SHP77 treated with DMSO at 0.1 percent for 48 hours (cell line): Measurements from ENCODE around the gene LST1.

ENCODE experiments used
- DNase-seq: peaks from one replicate; lab custom pipeline; 2025; lab: John Stamatoyannopoulos, UW

Gene LST1

DNA sequence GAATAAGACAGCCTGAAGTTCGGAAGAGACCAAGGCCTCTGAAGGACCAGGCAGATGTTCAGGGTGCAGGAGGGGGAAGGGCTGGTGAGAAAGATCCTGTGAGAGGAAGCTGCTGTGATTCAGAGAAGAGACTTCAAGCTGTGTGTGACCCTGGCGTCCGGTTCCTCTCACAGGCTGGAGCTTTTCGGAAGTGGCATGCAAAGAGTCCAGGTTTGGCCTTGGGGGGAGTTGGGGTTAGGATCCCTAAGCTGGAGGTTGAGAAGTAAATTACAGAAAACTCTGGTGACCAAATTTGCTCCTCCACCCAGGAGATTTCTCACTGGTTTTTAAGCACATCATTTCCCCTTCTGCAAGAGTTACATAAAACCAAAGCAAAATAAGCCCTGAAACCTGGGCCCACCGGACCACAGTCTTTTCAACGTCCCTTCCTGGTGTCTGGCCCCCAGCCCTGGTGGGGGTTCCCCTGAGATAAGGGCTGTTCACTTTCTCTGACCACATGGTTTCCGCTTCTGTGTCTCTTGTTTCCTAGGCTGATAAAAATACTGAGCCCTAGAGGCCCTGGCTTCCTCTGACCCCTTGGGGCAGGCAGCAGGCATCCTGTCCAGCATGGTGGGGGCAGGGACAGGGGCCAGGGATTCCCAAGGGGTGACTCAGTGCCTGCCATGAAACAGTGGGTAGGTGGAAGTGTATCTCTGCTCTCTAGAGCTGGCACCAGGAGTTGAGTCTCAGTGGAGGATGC lies 25.9 kb upstream of the LST1 start:
- no peak for DNase-seq

DNA sequence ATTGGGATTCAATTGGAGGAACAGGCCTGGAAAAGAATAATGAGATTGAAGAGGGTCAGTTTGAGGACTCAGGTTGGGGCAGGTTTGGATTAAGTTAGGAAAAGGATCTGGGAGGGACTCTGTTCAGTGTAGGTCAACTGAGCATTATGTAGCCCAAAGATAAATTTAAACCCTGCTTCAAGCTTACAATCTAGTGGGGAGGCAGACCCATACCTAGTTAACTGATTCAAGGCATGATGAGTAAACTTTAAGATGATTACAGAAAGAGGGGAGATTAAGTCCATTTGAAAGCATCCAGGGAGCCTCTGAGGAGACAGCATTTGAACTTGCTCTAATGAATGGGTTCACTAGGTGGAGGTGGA lies 25.4 kb upstream of the LST1 start:
- no peak for DNase-seq

DNA sequence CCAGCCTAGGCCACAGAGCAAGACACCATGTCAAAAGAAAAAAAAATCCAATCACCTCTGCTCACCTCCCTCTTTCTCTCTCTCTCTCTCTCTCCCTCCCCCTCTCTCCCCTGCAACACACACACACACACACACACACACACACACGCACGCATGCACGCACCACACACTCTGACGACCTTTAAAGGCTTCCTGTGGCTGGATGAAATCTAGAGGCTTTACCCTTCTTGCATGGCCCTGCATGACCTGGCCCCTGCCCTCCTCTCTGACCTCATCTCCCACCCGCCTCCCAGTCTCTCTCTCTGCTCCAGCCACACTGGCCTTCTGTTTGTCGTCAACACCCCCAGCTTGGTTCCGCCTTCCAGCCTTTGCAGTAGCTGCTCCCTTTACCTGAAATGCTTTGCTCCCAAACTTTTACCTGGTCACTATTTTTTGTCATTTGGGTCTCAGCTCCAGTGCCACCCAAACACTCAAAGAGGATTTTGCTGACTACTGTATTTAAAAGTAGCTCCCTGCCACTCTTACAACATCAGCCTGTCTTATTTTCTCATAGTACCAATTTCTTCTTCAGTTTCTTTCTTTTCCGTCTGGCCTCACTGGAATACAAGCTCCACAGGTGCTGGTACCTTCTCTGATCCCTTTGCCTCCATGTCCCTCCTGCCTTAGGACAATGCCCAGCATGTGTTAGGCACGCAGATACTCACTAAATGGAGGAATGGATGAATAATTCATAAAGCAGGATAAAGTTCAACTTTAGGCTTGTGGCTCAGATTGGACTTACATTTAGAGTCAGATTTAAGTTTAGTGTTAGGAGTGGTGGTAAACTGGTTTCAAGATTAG lies 18.3 kb upstream of the LST1 start:
- DNase-seq = no peak

DNA sequence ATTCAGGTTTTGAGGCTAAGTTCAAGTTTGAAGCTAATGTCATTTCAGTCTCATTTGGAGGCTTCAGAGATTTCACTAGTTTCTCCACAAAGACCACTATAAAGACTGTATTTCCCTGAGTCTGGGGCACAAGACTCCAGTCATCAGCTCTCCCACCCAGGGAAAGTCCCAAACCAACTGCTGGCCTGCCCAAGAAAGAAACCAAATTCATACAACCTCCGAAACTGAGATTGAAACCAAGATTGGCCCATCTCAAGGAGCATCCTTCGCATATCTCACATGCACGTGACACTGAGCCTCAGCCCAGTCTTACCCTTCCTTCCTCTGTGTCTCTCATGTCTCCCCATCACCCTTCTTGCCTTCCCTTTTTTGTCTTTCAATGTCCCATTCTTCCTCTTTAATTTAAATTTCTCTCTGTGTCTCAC lies 17.5 kb upstream of the LST1 start:
- DNase-seq = no peak

DNA sequence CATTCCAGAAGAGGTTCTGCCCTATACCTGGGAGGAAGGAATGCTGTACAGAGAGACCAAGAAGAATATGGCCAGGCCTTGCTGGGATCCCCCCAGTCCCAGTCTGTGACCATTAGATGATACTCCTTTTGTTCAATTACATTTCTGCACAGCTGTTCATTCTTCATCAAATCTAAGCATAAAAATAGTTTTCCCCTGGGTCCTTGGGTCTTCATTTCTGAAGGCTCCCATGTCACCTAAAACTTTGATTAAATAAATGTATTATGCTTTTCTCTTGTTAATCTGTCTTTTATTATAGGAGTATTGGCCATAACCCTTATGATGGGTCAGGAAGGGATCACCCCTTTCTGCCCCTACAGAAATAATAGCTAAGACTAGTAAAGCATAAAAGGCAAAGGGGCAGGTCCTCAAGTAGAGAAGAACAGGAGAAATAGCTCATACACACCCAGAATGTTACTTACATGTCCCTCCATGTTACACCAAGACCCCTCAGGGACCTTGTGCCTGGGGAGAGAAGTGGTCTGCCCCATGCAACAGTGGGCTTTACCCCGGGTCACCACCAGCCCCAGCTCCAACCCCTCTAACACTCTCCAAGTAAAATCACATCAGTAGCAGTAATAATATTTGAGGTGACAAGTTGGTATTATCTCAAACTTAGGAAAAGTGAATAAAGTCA lies 16.1 kb upstream of the LST1 start:
- DNase-seq = no peak

GRCh38 chr6:31572041-31572911 lies 13.8 kb upstream of the LST1 start, which contains the start of gene LTA:
LTA (plus strand) TSS chr6:31572289; CDS start chr6:31572743, 454 bp downstream.
- no peak for DNase-seq

GRCh38 chr6:31573239-31574105 lies 12.6 kb upstream of the LST1 start:
- DNase-seq = no peak

DNA sequence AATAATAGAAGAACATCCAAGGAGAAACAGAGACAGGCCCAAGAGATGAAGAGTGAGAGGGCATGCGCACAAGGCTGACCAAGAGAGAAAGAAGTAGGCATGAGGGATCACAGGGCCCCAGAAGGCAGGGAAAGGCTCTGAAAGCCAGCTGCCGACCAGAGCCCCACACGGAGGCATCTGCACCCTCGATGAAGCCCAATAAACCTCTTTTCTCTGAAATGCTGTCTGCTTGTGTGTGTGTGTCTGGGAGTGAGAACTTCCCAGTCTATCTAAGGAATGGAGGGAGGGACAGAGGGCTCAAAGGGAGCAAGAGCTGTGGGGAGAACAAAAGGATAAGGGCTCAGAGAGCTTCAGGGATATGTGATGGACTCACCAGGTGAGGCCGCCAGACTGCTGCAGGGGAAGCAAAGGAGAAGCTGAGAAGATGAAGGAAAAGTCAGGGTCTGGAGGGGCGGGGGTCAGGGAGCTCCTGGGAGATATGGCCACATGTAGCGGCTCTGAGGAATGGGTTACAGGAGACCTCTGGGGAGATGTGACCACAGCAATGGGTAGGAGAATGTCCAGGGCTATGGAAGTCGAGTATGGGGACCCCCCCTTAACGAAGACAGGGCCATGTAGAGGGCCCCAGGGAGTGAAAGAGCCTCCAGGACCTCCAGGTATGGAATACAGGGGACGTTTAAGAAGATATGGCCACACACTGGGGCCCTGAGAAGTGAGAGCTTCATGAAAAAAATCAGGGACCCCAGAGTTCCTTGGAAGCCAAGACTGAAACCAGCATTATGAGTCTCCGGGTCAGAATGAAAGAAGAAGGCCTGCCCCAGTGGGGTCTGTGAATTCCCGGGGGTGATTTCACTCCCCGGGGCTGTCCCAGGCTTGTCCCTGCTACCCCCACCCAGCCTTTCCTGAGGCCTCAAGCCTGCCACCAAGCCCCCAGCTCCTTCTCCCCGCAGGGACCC lies 11.7 kb upstream of the LST1 start:
- DNase-seq = no peak

GRCh38 chr6:31575335-31575901 lies 10.7 kb upstream of the LST1 start, which contains the start of gene TNF:
TNF (plus strand) TSS chr6:31575565; CDS start chr6:31575742, 177 bp downstream.
- DNase-seq = no peak

- DNase-seq = no peak
Measured at GRCh38 chr6:31575952-31576685, 10.0 kb upstream of the LST1 start.

- no peak for DNase-seq
Measured at GRCh38 chr6:31576897-31577578, 9.0 kb upstream of the LST1 start.

DNA sequence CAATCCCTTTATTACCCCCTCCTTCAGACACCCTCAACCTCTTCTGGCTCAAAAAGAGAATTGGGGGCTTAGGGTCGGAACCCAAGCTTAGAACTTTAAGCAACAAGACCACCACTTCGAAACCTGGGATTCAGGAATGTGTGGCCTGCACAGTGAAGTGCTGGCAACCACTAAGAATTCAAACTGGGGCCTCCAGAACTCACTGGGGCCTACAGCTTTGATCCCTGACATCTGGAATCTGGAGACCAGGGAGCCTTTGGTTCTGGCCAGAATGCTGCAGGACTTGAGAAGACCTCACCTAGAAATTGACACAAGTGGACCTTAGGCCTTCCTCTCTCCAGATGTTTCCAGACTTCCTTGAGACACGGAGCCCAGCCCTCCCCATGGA lies 8.5 kb upstream of the LST1 start:
- DNase-seq = no peak

- DNase-seq = no peak
Measured at GRCh38 chr6:31578184-31579118, 7.6 kb upstream of the LST1 start.

GRCh38 chr6:31579119-31579505 lies 7.0 kb upstream of the LST1 start:
- DNase-seq = no peak

GRCh38 chr6:31579546-31580437 lies 6.3 kb upstream of the LST1 start:
- DNase-seq = no peak

DNA sequence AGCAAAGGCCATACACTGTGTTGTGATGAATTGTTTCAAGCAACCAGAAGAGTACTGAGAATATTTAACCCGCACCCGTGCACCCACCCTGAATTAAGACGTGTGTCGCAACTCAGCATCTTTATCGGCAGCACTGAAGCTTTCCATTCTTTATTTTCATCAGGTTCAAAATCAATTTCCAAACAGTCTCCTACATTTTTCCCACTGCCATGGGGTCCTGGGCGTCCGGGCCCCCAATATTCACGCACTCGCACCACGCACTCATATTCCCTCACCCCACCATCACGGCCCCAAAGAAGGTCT lies 5.7 kb upstream of the LST1 start:
- DNase-seq = no peak
